Thoracic aorta (tissue), 2 donors: ENCODE results near the gene LCP1. TPM values are rescaled to one million over a fixed set of nuclear protein-coding genes. Genes with fewer than 3 reads are reported as not detected.
A peak's percentile ranks its signal among the peaks of the same experiment; 100 is the strongest.
"Not testable (repeated sequence)": the region's sequence is repeated elsewhere in the genome, so short reads cannot be mapped to it uniquely, and the experiment has no call there.

Source experiments
- ATAC-seq: fragments of 150-250 bp; one replicate; pipeline ENCODE4 v1.8.0; 2017; ENCODE audit warnings: low read depth; ENCODE audit not compliant: insufficient number of reproducible peaks, low FRiP score
- DNase-seq: peaks from one replicate; pipeline ENCODE4 v3.0.0-alpha.2; 2020; ENCODE audit warnings: low spot score
- H3K27ac ChIP-seq, 2 donors: fragments of 200-600 bp; sonication (generic); 1 replicate in 1 of 2; 2 replicates in 1 of 2; pipeline ENCODE4 v1.5.1; 2016; ENCODE audit warnings: mild to moderate bottlenecking in 2 of 2, moderate library complexity in 2 of 2
- H3K27me3 ChIP-seq: fragments of 200-600 bp; sonication (generic); replicated peaks from 2 replicates; pipeline ENCODE4 v1.6.0; 2016; ENCODE audit warnings: mild to moderate bottlenecking; ENCODE audit not compliant: insufficient read depth
- H3K36me3 ChIP-seq: fragments of 200-600 bp; sonication (generic); one replicate; pipeline ENCODE4 v1.5.1; 2016
- H3K4me1 ChIP-seq, 2 donors: fragments of 200-600 bp; sonication (generic); 1 replicate in 1 of 2; 2 replicates in 1 of 2; pipeline versions ENCODE4 v1.5.1 to v1.6.0; 2016; ENCODE audit warnings: low read depth in 2 of 2, mild to moderate bottlenecking in 1 of 2; ENCODE audit not compliant: control insufficient read depth in 1 of 2
- H3K4me3 ChIP-seq: fragments of 200-600 bp; sonication (generic); 2 replicates; pipeline ENCODE4 v1.5.1; 2016; ENCODE audit warnings: mild to moderate bottlenecking
- H3K9me3 ChIP-seq: fragments of 200-600 bp; sonication (generic); 2 replicates; pipeline ENCODE4 v1.5.1; 2016
- total RNA-seq, 2 donors: library from RNA; depleted of rRNA; stranded (reverse); fragments of >200 nt; gene quantifications; one replicate each; pipeline versions ENCODE4 v1.1.0 to v1.2.3, GENCODE V29; 2016
- TF ChIP-seq, protein P1 (sequence below): fragments of 200-600 bp; sonication (generic); IDR thresholded peaks from one replicate; pipeline ENCODE4 v1.5.1; 2019; ENCODE audit warnings: antibody characterized with exemption

LCP1 gene, protein sequence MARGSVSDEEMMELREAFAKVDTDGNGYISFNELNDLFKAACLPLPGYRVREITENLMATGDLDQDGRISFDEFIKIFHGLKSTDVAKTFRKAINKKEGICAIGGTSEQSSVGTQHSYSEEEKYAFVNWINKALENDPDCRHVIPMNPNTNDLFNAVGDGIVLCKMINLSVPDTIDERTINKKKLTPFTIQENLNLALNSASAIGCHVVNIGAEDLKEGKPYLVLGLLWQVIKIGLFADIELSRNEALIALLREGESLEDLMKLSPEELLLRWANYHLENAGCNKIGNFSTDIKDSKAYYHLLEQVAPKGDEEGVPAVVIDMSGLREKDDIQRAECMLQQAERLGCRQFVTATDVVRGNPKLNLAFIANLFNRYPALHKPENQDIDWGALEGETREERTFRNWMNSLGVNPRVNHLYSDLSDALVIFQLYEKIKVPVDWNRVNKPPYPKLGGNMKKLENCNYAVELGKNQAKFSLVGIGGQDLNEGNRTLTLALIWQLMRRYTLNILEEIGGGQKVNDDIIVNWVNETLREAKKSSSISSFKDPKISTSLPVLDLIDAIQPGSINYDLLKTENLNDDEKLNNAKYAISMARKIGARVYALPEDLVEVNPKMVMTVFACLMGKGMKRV
- total RNA-seq, result 10 to 100 TPM; 61.7 to 66.3 TPM

GRCh38 chr13:46181840-46182490, at the start of gene LCP1:
TSS of gene LCP1 (minus strand) at chr13:46182177. CDS start at chr13:46159662, 22,515 bp downstream.
- TF ChIP-seq, protein P1, sequence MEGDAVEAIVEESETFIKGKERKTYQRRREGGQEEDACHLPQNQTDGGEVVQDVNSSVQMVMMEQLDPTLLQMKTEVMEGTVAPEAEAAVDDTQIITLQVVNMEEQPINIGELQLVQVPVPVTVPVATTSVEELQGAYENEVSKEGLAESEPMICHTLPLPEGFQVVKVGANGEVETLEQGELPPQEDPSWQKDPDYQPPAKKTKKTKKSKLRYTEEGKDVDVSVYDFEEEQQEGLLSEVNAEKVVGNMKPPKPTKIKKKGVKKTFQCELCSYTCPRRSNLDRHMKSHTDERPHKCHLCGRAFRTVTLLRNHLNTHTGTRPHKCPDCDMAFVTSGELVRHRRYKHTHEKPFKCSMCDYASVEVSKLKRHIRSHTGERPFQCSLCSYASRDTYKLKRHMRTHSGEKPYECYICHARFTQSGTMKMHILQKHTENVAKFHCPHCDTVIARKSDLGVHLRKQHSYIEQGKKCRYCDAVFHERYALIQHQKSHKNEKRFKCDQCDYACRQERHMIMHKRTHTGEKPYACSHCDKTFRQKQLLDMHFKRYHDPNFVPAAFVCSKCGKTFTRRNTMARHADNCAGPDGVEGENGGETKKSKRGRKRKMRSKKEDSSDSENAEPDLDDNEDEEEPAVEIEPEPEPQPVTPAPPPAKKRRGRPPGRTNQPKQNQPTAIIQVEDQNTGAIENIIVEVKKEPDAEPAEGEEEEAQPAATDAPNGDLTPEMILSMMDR, result no peak
- no peaks in the 10 kb centered on the region for H3K4me1 ChIP-seq
- no peak for ATAC-seq
- no peak within 1 kb of the TSS for H3K27ac ChIP-seq
- no peaks in the 10 kb centered on the region for H3K27me3 ChIP-seq
- DNase-seq, result no peak
- H3K9me3 ChIP-seq, result no peaks in the 10 kb centered on the region
- H3K4me3 ChIP-seq, result peak within 1 kb of the TSS; percentile 63
- H3K36me3 ChIP-seq, result no peaks in the 10 kb centered on the region

GRCh38 chr13:46229251-46229650, 47.3 kb upstream of the LCP1 start:
- H3K9me3 ChIP-seq, result peaks cover 2% of the 10 kb centered on the region
- H3K27me3 ChIP-seq, result no peaks in the 10 kb centered on the region
- H3K36me3 ChIP-seq, result no peaks in the 10 kb centered on the region
- TF ChIP-seq, protein P1, result no peak
- H3K4me3 ChIP-seq, result no peak overlapping the region
- DNase-seq (no peak), ATAC-seq (no peak)
- peak overlapping the region in 1 of 2 donors; percentile 22 for H3K27ac ChIP-seq
- H3K4me1 ChIP-seq, result no peaks in the 10 kb centered on the region

- H3K27ac ChIP-seq, H3K9me3 ChIP-seq, H3K4me1 ChIP-seq, H3K27me3 ChIP-seq, DNase-seq, H3K36me3 ChIP-seq, ATAC-seq, H3K4me3 ChIP-seq: not testable (repeated sequence)
Measured at GRCh38 chr13:46220234-46220633, 38.3 kb upstream of the LCP1 start.

DNA sequence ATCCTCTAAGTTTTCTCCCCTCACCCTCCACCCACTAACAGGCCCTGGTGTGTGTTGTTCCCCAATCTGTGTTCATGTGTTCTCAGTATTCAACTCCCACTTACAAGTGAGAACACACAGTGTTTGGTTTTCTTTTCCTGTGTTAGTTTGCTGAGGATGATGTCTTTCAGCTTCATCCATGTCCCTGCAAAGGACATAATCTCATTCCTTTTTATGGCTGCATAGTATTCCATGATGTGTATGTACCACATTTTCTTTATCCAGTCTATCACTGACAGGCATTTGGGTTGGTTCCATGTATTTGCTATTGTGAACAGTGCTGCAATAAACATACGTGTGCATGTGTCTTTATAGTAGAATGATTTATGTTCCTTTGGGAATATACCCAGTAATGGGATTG, 32.8 kb upstream of the LCP1 start:
- H3K4me1 ChIP-seq, result peaks cover 3 to 12% of the 10 kb centered on the region in 2 donors
- H3K36me3 ChIP-seq, DNase-seq, H3K9me3 ChIP-seq, H3K4me3 ChIP-seq, H3K27ac ChIP-seq, H3K27me3 ChIP-seq, ATAC-seq: not testable (repeated sequence)

GRCh38 chr13:46213242-46213641, 31.3 kb upstream of the LCP1 start:
- ATAC-seq (no peak), DNase-seq (no peak)
- no peaks in the 10 kb centered on the region for H3K36me3 ChIP-seq
- H3K4me3 ChIP-seq, result no peak overlapping the region
- H3K9me3 ChIP-seq, result no peaks in the 10 kb centered on the region
- H3K27ac ChIP-seq, result no peak overlapping the region
- peaks cover 3 to 12% of the 10 kb centered on the region in 2 donors for H3K4me1 ChIP-seq
- TF ChIP-seq, protein P1, result no peak
- H3K27me3 ChIP-seq, result no peaks in the 10 kb centered on the region
